Fibroblast of skin of right quadriceps (primary cell): ENCODE measurements around the gene COX8A.

Experiments used
- DNase-seq: peaks from one replicate; pipeline ENCODE4 v3.0.0-alpha.2; 2013

COX8A gene

DNA sequence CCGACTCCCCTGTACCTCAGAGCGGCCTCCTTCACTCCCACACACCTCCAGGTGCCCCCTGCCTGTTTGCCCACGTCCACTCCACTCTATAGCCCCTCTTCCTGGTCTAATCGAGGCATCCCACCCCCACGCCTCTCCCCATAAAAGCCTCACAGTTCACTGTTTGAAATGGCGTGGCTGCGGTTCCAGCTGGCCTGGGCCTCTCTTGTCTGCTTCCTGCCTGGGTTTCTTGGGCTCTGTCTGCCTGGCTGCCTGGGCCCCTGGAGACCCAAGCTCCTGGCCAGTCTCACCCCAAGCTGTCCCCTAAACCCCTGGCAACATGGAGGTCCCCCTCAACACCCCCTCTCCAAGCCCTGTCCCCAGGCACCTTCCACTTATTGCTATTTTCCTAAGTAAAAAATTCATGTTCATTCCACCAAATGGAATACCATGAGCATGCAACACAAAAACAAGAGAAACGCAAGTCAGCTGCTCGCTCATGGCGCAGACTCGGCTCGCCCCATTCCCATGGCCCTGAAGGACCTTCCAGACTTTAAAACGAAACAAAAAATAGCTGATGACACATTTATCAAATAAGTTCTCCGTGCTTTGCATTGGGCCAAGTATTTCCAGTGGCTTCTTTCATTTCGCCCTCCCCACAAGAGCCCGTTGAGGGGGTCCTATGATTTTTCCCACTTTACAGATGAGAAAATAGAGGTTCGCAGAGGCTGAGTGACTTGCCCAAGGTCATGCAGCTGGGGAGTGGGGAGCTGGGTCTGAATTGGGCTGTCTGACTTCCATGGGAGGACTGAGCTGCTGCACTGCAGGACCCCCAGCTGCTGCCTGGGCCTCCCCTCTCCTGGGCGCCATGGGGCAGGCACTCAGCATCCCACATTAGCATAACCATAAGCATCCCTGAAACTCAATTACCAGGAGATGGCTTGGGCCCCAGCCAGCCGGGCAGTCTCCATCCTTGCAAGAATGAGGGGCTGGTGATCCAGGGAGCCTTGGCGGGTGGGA lies 49.6 kb downstream of the COX8A start:
- no peak for DNase-seq

- DNase-seq = peak; percentile 41
These were observed 50.8 kb downstream of the COX8A start for GRCh38 chr11:64025205-64025604.
